LoVo (cell line): ENCODE measurements around the gene AGXT.

Experiments
- DNase-seq: peaks from one replicate; pipeline ENCODE4 v3.0.0-alpha.2; 2016; ENCODE audit warnings: low spot score

Gene AGXT

DNA sequence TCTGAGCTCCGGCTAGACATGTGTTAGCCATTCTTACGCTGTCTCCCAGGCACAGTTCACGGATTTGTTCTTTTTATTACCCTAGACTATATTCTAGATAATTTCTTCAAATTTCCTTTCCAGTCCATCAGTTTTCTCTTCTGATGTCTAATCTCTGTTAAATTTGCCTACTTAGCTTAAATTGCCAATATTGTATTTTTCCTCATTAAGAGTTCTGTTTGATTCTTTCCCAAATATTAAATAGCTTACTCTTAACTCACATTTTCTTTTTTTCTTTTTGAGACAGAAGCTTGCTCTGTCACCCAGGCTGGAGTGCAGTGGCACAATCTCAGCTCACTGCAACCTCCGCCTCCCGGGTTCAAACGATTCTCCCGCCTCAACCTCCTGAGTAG is 58.8 kb downstream of the AGXT start:
- no peak for DNase-seq

DNA sequence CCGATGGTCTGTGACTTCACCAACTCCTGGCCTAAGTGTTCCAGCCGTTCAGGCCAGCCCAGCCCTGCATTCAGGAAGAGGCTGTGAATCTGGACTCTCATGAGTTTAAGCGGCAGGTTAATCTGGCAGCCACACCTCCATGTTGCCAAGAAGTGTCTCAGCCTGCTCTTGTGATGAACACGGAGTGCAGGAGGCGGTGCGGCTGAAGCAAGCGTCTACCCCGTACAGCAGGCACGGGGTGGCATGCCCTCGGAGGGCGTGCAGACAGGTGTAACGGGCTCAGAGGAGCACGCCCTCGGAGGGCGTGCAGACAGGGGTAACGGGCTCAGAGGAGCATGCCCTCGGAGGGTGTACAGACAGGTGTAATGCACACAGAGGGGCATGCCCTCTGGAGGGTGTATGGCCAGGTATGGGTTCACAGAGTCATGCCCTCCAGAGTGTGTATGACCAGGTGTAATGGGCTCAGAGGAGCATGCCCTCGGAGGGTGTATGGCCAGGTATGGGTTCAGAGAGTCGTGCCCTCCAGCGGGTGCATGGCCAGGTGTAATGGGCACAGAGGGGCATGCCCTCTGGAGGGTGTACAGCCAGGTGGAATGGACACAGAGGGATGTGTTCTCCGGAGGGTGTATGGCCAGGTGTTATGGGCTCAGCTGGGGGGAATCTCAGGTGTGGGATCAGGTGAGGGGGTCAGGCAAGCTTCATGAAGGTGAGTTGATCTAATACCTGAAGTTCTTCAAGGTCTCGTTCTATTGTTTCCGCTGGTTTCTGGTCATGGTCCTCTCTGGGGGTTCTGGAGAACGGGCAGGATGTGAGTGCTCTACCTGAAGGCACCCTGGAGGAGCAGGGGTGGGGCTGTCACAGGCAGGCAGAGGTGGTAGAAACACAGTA is 60.1 kb downstream of the AGXT start:
- no peak for DNase-seq

DNA sequence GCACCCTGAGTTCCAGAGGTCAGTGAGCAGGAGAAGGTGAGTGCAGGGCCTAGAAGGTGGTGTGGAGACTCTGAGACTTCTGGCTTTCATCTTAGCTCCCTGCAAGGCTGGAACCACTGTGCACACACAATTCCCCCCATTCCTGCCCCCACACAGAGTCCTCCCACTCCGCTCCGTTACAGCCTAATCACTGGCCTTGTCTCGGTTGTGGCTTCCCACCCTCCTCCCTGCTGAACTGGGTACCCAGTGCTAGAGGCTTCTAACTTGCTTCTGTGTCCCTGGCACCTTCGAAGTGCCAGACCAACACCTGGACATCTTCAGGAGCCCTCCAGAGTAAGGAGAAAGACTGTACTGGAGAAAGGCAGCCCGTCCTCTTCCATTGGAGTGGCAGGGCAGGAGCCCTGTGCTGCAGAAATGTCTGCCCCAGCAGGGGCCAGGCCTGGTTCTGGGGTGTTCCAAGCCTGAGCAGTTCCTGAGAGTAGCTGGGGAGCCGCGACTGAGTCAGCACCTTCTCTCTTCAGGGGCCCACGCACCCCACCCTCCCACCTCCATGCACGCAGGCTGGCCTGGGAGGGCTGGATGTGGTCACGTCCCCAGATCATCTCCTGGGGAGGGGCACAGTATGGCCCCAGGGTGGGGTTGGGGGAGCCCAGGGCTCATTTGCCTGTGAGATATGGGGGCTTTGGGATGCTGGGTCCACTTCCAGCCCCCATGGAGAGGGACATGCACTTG is 60.9 kb downstream of the AGXT start:
- no peak for DNase-seq
